Erythroblast (primary cell): ENCODE data around the gene RICTOR.

Experiments
- GATA1 ChIP-seq: IDR thresholded peaks from 2 replicates; pipeline ENCODE4 v1.6.1; 2011; ENCODE audit warnings: low read depth, mild to moderate bottlenecking, control low read depth, low read length, moderate library complexity
- POLR2A ChIP-seq: IDR thresholded peaks from 2 replicates; pipeline ENCODE4 v1.6.1; 2011; ENCODE audit warnings: mild to moderate bottlenecking, low read length

DNA sequence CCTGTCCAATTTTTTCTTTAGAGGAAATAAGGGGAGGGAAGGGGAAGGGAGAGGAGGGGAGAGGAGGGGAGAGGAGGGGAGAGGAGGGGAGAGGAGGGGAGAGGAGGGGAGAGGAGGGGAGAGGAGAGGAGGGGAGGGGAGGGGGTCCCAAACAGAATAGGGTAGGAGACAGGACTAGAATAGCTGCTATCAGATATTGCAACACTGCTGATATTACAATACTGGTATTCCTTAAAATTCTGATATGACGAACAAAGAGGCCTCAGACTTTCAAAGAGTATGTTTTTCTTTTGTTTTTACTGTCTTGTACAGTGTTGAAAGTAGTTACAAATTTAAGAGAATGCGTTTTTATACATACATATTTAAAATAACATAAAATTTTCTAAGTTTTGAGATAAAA, 67.5 kb downstream of the RICTOR start:
- TF ChIP-seq POLR2A (no peak), GATA1 (no peak)
